Urinary bladder (tissue), 4 donors: Measurements from ENCODE around the gene RREB1. TPM values are rescaled to one million over a fixed set of nuclear protein-coding genes. Genes with fewer than 3 reads are reported as not detected.
A peak's percentile ranks its signal among the peaks of the same experiment; 100 is the strongest.
"Not testable (repeated sequence)": the region's sequence is repeated elsewhere in the genome, so short reads cannot be mapped to it uniquely, and the experiment has no call there.

Experiments used
- DNase-seq: peaks from one replicate; pipeline ENCODE4 v3.0.0-alpha.2; 2015; ENCODE audit errors: extremely low spot score
- H3K27ac ChIP-seq: one replicate; pipeline ENCODE4 v1.5.1; 2013; ENCODE audit warnings: low read depth, mild to moderate bottlenecking, moderate library complexity
- H3K36me3 ChIP-seq: one replicate; pipeline ENCODE4 v1.6.1; 2013; ENCODE audit warnings: mild to moderate bottlenecking, moderate library complexity; ENCODE audit not compliant: insufficient read depth
- H3K4me1 ChIP-seq: one replicate; pipeline ENCODE4 v1.6.1; 2013; ENCODE audit warnings: mild to moderate bottlenecking, moderate library complexity; ENCODE audit not compliant: insufficient read depth
- H3K4me3 ChIP-seq: one replicate; pipeline ENCODE4 v1.5.1; 2013; ENCODE audit warnings: low read depth, low read length
- WGBS: extraction: QIAGEN DNeasy Blood & Tissue Kit; methylation state at CpG from one replicate; pipeline ENCODE4 v1.1.7; 2013; 5-methylcytosine and 5-hydroxymethylcytosine counted together
- polyA plus RNA-seq: library from polyadenylated mRNA; stranded (reverse); fragments of 200-250 nt; gene quantifications from one replicate; pipeline ENCODE4 v1.2.3, GENCODE V29; 2013
- total RNA-seq: library from RNA; depleted of rRNA; stranded (reverse); fragments of >200 nt; gene quantifications from one replicate; pipeline ENCODE4 v1.2.3, GENCODE V29; 2014
- donor health status: healthy with polysubstance abuse.
- donor health status: healthy.

The RREB1 gene
- total and polyA plus RNA-seq, 2 donors: 10.8 to 25.9 TPM

GRCh38 chr6:7150381-7151064, 42.8 kb downstream of the RREB1 start:
- Histone ChIP-seq H3K4me1 (peaks cover 4% of the 10 kb centered on the region), H3K4me3 (no peak overlapping the region), H3K36me3 (no peaks in the 10 kb centered on the region), H3K27ac (no peak overlapping the region)
- DNase-seq: no peak
- 86% methylated on average over 14 of the region's 14 CpGs for WGBS

GRCh38 chr6:7151381-7151780, 43.6 kb downstream of the RREB1 start:
- no peak for DNase-seq
- WGBS: 84% methylated on average over 2 of the region's 2 CpGs
- Histone ChIP-seq H3K27ac (no peak overlapping the region), H3K36me3 (no peaks in the 10 kb centered on the region), H3K4me1 (peaks cover 4% of the 10 kb centered on the region), H3K4me3 (no peak overlapping the region)

- no peak overlapping the region for H3K4me3 ChIP-seq
Measured at GRCh38 chr6:7152462-7152861, 44.7 kb downstream of the RREB1 start.

GRCh38 chr6:7153789-7154188, 46.0 kb downstream of the RREB1 start:
- no peaks in the 10 kb centered on the region for H3K36me3 ChIP-seq
- H3K4me3 ChIP-seq: no peak overlapping the region
- 71% methylated on average over 2 of the region's 2 CpGs for WGBS
- no peaks in the 10 kb centered on the region for H3K4me1 ChIP-seq
- H3K27ac ChIP-seq: no peak overlapping the region
- DNase-seq: no peak

More at GRCh38 chr6:7152462-7152861, 44.7 kb downstream of the RREB1 start:
- Histone ChIP-seq H3K4me1 (no peaks in the 10 kb centered on the region), H3K36me3 (no peaks in the 10 kb centered on the region), H3K27ac (no peak overlapping the region)
- DNase-seq: no peak

GRCh38 chr6:7154341-7155139, 46.8 kb downstream of the RREB1 start:
- Histone ChIP-seq H3K4me3 (no peak overlapping the region), H3K4me1 (no peaks in the 10 kb centered on the region), H3K36me3 (no peaks in the 10 kb centered on the region), H3K27ac (no peak overlapping the region)
- DNase-seq: no peak
- WGBS: 74% methylated on average over 13 of the region's 13 CpGs

GRCh38 chr6:7155871-7156579, 48.3 kb downstream of the RREB1 start:
- WGBS: 49% methylated on average over 7 of the region's 7 CpGs

GRCh38 chr6:7156643-7157278, 49.0 kb downstream of the RREB1 start:
- Histone ChIP-seq H3K4me3 (no peak overlapping the region), H3K4me1 (no peaks in the 10 kb centered on the region), H3K36me3 (no peaks in the 10 kb centered on the region), H3K27ac (no peak overlapping the region)
- 69% methylated on average over 11 of the region's 11 CpGs for WGBS
- no peak for DNase-seq

More at GRCh38 chr6:7155871-7156579, 48.3 kb downstream of the RREB1 start:
- no peak for DNase-seq
- H3K36me3 ChIP-seq: no peaks in the 10 kb centered on the region
- no peaks in the 10 kb centered on the region for H3K4me1 ChIP-seq
- no peak overlapping the region for H3K4me3 ChIP-seq
- H3K27ac ChIP-seq: peak overlapping the region; percentile 73

- DNase-seq, H3K27ac ChIP-seq, H3K36me3 ChIP-seq, H3K4me1 ChIP-seq, H3K4me3 ChIP-seq: not testable (repeated sequence)
- WGBS: 97% methylated on average over 7 of the region's 7 CpGs
Measured at GRCh38 chr6:7157307-7157706, 49.5 kb downstream of the RREB1 start.

- no peak for DNase-seq
- 75% methylated on average over 6 of the region's 6 CpGs for WGBS
- no peak overlapping the region for H3K27ac ChIP-seq
- H3K4me3 ChIP-seq: no peak overlapping the region
- H3K36me3 ChIP-seq: no peaks in the 10 kb centered on the region
- no peaks in the 10 kb centered on the region for H3K4me1 ChIP-seq
Measured at GRCh38 chr6:7157752-7158616, 50.2 kb downstream of the RREB1 start.

GRCh38 chr6:7159790-7160525, 52.2 kb downstream of the RREB1 start:
- 87% methylated on average over 4 of the region's 4 CpGs for WGBS
- H3K36me3 ChIP-seq: no peaks in the 10 kb centered on the region
- H3K4me1 ChIP-seq: no peaks in the 10 kb centered on the region
- no peak overlapping the region for H3K4me3 ChIP-seq
- no peak overlapping the region for H3K27ac ChIP-seq
- no peak for DNase-seq

GRCh38 chr6:7161253-7161623, 53.5 kb downstream of the RREB1 start:
- no peak overlapping the region for H3K27ac ChIP-seq
- H3K4me1 ChIP-seq: peaks cover 7% of the 10 kb centered on the region
- H3K36me3 ChIP-seq: no peaks in the 10 kb centered on the region
- no peak for DNase-seq
- no peak overlapping the region for H3K4me3 ChIP-seq

- Histone ChIP-seq H3K27ac (no peak overlapping the region), H3K36me3 (no peaks in the 10 kb centered on the region), H3K4me1 (peaks cover 11% of the 10 kb centered on the region), H3K4me3 (no peak overlapping the region)
- 77% methylated on average over 4 of the region's 4 CpGs for WGBS
- DNase-seq: no peak
Measured at GRCh38 chr6:7161845-7162244, 54.1 kb downstream of the RREB1 start.
